Heart left ventricle (tissue), 13 donors: ENCODE measurements around the gene NOX3.

Experiments used
- POLR2A ChIP-seq, 2 donors: fragments of 450-650 bp; IDR thresholded peaks; one replicate each; pipeline ENCODE4 v1.6.1; 2017; ENCODE audit warnings: antibody characterized with exemption in 2 of 2, mild to moderate bottlenecking in 2 of 2, moderate library complexity in 2 of 2
- TF ChIP-seq, protein P1 (sequence below), 12 donors: fragments of 200-600 bp; sonication (generic) in 4 of 12; IDR thresholded peaks; one replicate each; pipeline versions ENCODE4 v1.5.0 to v1.8.0; 2018 to 2022; ENCODE audit warnings: antibody characterized with exemption in 12 of 12, mild to moderate bottlenecking in 5 of 12
- donor health status: ischemic (EF 13 %, LVEDD 7.1; RV severe dilation, severe dysfunction).
- donor health status: DM: no; HTN: yes; CAD: no.
- donor health status: DM: no; HTN: no; CAD: no.
- donor health status: ischemic (EF 25% LVEDD 6.9; RV normal size, moderate dysfunction).
- donor health status: ischemic (EF 25% LVEDD 5.7; RV mildly dilated, moderate dysfunction).
- donor health status: ischemic (EF 35%, LVEDD 5.7; RV mildly dilated, moderate dysfunction).
- donor health status: nonischemic (EF 11% LVEDD 7.7; RV severe dilation, severe dysfunction).
- donor health status: DM: yes; HTN: yes; CAD: no.
- donor health status: PGD.
- donor health status: ischemic (EF 29% LVEDD 5.4; RV normal size, mild dysfunction).
- donor health status: nonischemic (EF 23%, LVEDD 6.1; RV moderate dilation, normal function).

DNA sequence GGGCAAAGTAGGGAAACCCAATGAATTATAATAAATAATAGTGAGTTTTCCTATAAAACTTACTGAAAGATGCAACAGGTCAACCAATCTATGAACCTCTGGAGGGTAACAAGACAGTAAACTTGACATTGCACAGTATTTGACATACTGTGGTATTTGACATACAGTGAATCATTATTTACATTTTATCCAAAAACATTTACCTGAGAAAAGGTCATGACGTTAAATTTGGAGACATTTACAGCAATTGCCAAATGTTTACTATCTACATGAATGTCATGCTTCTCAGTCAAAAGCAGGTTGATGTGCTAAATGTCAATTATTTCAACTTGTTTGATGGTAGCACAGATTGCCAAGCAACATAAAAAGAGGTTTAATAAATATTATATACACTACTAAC lies 35.8 kb upstream of the NOX3 start:
- TF ChIP-seq, protein P1, sequence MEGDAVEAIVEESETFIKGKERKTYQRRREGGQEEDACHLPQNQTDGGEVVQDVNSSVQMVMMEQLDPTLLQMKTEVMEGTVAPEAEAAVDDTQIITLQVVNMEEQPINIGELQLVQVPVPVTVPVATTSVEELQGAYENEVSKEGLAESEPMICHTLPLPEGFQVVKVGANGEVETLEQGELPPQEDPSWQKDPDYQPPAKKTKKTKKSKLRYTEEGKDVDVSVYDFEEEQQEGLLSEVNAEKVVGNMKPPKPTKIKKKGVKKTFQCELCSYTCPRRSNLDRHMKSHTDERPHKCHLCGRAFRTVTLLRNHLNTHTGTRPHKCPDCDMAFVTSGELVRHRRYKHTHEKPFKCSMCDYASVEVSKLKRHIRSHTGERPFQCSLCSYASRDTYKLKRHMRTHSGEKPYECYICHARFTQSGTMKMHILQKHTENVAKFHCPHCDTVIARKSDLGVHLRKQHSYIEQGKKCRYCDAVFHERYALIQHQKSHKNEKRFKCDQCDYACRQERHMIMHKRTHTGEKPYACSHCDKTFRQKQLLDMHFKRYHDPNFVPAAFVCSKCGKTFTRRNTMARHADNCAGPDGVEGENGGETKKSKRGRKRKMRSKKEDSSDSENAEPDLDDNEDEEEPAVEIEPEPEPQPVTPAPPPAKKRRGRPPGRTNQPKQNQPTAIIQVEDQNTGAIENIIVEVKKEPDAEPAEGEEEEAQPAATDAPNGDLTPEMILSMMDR (IDR thresholded peaks at IDR 0.05) = no peak
- no peak for TF ChIP-seq POLR2A (IDR thresholded peaks at IDR 0.05)
